Measurements from ENCODE around the gene CAP1. TPM values are rescaled to one million over a fixed set of nuclear protein-coding genes. Genes with fewer than 3 reads are reported as not detected.

Gene CAP1
- total and polyA plus RNA-seq, 12 donors: 59.9 to 304 (median 204) TPM

GRCh38 chr1:40049725-40050124 is 9.2 kb downstream of the CAP1 start:
- no peak for TF ChIP-seq CTCF (IDR thresholded peaks at IDR 0.05)
- TF ChIP-seq POLR2A (IDR thresholded peaks at IDR 0.05): no peak
- Histone ChIP-seq H3K4me3 (no peak overlapping the region), H3K36me3 (replicated peaks in 1 of 2) (no peaks in the 10 kb centered on the region), H3K4me1 (replicated peaks in 1 of 2) (peaks cover 0 to 55% of the 10 kb centered on the region in 2 donors), H3K9me3 (replicated peaks in 1 of 3) (no peaks in the 10 kb centered on the region), H3K27ac (no peak overlapping the region), H3K27me3 (no peaks in the 10 kb centered on the region)
- 54 to 57% (median 56%) methylated on average over 2 of the region's 2 CpGs for WGBS, 4 donors
- no peak for DNase-seq
- intact Hi-C loops (cut with DNase I): no loop called here

- H3K4me1 ChIP-seq (replicated peaks in 1 of 2): peaks cover 0 to 51% of the 10 kb centered on the region in 2 donors
- TF ChIP-seq CTCF (IDR thresholded peaks at IDR 0.05) (no peak), POLR2A (IDR thresholded peaks at IDR 0.05) (no peak)
- intact Hi-C loops (cut with DNase I): no loop called here
- DNase-seq: no peak
- H3K36me3 ChIP-seq (replicated peaks in 1 of 2): no peaks in the 10 kb centered on the region
- H3K27ac ChIP-seq: no peak overlapping the region
- H3K4me3 ChIP-seq: no peak overlapping the region
- H3K27me3 ChIP-seq: no peaks in the 10 kb centered on the region
- H3K9me3 ChIP-seq (replicated peaks in 1 of 3): no peaks in the 10 kb centered on the region
- WGBS, 4 donors: 67 to 80% (median 75%) methylated on average over 3 of the region's 3 CpGs
Observed at GRCh38 chr1:40050863-40051262, 10.3 kb downstream of the CAP1 start.

- H3K9me3 ChIP-seq (replicated peaks in 1 of 3): no peaks in the 10 kb centered on the region
- peaks cover 0 to 55% of the 10 kb centered on the region in 2 donors for H3K4me1 ChIP-seq (replicated peaks in 1 of 2)
- intact Hi-C loops (cut with DNase I): no loop called here
- H3K27me3 ChIP-seq: no peaks in the 10 kb centered on the region
- no peaks in the 10 kb centered on the region for H3K36me3 ChIP-seq (replicated peaks in 1 of 2)
- no peak overlapping the region for H3K27ac ChIP-seq
- no peak overlapping the region for H3K4me3 ChIP-seq
- no peak for DNase-seq
- TF ChIP-seq POLR2A (IDR thresholded peaks at IDR 0.05) (no peak), CTCF (IDR thresholded peaks at IDR 0.05) (no peak)
- WGBS, 4 donors: 83 to 89% (median 84%) methylated on average over 11 of the region's 11 CpGs
Observed at GRCh38 chr1:40053138-40053887, 12.8 kb downstream of the CAP1 start.

GRCh38 chr1:40056519-40057309 is 16.2 kb downstream of the CAP1 start:
- TF ChIP-seq CTCF (IDR thresholded peaks at IDR 0.05): no peak
- no peak for TF ChIP-seq POLR2A (IDR thresholded peaks at IDR 0.05)
- peaks cover 0 to 61% of the 10 kb centered on the region in 2 donors for H3K4me1 ChIP-seq (replicated peaks in 1 of 2)
- H3K36me3 ChIP-seq (replicated peaks in 1 of 2): peaks cover 0 to 19% of the 10 kb centered on the region in 2 donors
- no peak for DNase-seq
- H3K27ac ChIP-seq: no peak overlapping the region
- WGBS, 4 donors: 92 to 98% (median 97%) methylated on average over 5 of the region's 5 CpGs
- intact Hi-C loops (cut with DNase I): no loop called here
- H3K4me3 ChIP-seq: no peak overlapping the region
- no peaks in the 10 kb centered on the region for H3K27me3 ChIP-seq
- H3K9me3 ChIP-seq (replicated peaks in 1 of 3): no peaks in the 10 kb centered on the region

Data from adrenal gland (tissue), 12 donors.